ENCODE measurements around the gene HECW1.
A peak's percentile ranks its signal among the peaks of the same experiment; 100 is the strongest.
"Not testable (repeated sequence)": the region's sequence is repeated elsewhere in the genome, so short reads cannot be mapped to it uniquely, and the experiment has no call there.

HECW1 gene

GRCh38 chr7:43211693-43212092 lies 99.2 kb downstream of the HECW1 start:
- DNase-seq = no peak

DNA sequence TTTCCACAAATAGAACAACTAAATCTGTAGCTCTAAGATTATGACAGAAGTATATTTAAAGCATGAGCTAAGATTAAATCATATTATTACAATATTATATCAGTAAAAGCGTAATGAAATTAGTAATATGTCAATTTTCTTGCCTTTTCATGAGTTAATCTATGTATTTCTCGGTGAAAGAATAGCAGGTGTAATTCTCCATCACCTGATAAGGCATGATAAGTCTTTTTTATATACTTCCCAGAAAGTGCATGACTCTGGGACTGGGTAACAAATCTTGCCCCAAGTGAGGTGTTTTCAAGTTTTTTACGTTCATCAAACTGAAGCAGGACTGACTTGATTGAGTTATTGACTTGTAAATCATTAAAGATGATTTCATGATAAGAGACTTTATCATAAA lies 100.5 kb downstream of the HECW1 start:
- no peak for DNase-seq

DNA sequence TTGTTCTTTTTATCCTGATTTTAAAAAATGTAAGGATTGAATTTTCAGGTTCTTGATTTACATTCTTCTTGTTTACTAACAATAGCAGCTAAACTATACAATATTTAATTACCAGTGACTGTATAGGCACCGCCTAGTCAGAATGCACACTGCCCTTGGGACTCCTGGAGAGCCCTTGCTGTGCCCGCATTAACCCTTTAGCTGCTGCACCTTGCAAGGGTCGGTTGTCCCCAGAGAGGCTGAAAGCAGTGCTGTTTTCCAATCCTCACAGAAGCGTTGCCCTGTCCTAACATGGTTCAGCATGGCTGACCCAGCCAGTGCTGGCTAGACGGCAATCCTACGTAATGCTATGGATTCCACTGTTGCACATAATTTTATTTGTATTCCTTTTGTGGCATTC lies 102.6 kb downstream of the HECW1 start:
- no peak for DNase-seq

DNA sequence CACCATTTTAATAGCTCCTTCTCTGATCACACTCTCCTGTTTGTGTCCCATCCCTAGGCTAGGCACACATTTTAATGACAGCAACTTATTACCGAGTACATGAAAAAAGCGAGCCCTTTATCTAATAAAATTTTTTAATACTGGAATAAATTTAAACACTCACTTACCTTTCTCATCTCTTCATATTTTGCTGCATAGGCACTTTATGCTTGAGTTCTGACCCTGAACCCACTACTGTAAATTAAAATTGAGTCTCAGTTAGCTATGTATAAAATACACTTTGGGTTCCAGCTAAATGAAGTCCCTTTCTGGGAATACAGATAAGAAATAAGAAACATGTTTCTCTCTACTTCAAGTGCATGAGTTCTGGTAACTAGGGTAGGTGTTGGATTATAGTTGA lies 104.6 kb downstream of the HECW1 start:
- no peak for DNase-seq

DNA sequence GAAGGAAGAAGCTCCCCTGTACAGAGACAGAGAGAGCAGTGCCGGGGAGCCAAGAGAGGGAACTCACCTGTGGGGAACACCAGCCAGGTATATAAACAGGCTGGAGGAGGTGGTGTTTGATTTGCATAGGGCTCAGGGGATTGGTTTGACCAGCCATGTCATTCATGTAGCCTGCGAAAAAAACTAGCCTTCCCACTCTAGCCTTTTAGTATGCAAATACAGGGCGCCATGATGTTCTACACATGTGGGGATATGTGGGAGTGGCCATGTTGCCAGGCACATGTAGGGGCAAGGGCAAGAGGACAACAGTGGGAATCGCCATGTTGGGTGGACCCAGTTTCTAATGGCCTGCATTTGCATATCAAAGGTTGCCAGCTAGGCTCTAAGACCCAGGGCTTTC lies 106.5 kb downstream of the HECW1 start:
- DNase-seq = not testable (repeated sequence)

DNA sequence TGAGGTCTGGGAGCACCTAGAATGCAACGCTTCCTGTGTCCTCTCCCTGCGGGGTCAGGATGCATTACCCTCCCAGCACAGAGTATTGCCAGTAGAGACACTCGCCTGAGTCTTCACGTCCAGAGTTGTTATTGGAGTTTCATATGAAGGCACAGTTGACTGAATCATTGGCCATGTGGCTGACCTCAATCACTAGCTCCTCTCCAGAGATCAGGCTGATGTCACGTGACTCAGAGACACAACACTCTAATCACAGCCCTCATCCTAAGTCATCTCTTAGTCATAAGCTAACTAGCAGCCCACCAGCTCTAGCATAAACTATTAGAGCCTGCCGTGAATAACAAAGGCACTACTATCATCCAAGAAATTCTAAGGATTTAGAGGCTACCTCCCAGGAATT lies 107.8 kb downstream of the HECW1 start:
- DNase-seq = no peak

- DNase-seq = no peak
Measured at GRCh38 chr7:43220742-43221141, 108.3 kb downstream of the HECW1 start.

DNA sequence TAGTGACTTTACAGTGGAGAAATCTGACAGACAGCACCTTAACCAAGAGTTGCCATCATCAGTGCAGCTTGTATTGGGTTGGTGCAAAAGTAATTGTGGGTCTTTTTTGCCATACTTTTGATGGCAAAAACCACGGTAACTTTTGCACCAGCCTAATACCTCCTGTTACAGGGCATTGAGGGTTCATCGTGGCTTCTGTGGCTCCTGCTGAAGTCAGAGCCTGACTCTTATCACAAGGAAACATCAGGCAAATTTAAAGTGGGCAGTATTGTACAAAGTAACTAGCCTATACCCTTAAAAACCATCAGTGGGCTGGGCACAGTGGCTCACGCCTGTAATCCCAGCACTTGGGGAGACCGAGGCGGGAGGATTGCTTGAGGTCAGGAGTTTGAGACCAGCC lies 117.4 kb downstream of the HECW1 start:
- DNase-seq = no peak

GRCh38 chr7:43232366-43232765 lies 119.9 kb downstream of the HECW1 start:
- no peak for DNase-seq

DNA sequence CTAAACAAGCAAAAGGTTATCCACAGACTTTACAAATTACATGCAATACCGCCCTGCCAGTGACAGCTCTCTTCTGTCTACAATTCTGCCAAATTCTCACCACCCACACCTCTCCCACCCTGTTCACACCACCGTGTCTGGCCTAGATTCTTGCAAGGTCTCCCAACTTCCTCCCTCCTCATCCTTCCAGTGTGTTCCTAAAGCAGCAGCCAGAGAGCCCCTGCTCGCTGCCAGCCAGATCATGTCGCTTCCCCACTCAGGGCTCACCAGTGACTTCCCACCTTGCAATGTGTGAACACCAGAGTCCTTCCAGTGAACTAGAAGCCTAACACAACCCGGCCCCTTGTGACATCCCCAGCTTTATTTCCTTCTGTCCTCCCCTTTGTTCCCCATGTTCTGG lies 121.6 kb downstream of the HECW1 start:
- DNase-seq = no peak

- DNase-seq = no peak
Measured at GRCh38 chr7:43234968-43235367, 122.5 kb downstream of the HECW1 start.

- no peak for DNase-seq
Measured at GRCh38 chr7:43240565-43240964, 128.1 kb downstream of the HECW1 start.

DNA sequence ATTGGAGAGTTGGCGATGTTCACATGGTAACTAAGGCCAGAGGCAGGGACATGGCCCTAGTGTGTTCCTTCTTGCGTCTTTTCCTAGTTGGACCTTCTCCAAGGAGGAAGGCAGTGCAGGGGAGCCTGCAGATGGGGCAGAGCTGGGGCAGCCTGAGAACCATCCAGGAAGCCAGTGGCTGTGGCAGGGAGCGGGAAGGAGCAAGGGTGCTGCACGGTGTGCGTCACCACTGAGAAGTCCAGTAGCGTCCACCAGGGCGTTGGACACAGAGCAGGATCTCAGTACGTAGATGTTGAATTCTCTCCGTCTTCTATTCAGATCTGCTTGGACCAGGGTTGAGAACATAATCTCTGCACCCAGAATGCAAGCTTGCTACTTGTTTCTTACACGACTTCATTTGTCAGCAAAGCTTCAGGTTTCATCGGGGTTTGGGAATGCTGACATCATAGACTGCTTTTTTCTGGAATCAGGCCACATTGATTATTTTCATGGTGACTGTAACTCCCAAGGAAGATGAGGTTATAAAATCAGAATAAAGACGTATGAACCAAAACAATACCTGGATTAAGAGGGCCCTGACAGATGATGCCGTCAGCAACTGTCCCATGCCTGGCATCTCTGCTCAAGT lies 130.3 kb downstream of the HECW1 start:
- no peak for DNase-seq

DNA sequence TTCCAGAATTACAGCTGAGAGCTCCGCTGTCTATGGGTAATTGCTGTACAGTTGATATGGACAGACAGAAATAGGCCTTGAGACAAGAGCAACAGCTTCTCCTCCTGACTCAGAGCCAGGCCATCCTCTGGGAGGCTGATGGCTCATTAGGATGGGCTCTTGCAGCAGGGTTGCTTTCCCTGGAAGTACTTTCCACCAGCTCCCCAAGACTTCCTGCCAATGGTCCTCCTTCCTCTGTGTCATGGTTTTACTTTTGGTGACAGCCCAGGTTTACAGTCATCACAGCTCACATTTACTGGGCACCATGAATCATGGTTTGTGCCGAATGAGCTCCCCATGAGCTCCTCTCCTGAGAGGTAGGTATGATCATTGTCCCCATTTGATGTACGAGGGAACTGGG lies 131.8 kb downstream of the HECW1 start:
- DNase-seq = no peak

DNA sequence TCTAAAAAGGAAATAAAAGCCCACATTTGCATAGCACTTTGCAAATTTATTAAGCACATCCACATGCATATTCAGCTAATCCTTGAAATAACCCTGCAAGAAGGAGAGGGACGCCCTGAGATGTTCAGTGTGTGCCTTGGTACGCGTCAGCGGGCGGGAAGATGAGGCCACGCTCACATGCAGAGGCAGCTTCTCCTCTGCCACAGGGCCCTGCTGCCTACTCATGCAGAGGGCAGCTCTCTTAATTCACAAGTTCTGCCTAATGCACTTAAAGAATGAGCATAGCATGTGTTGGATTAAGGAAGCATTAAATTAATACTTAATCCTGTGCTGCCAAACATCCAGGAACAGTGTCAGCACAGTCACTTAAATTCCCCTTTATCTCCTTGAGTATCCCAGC lies 132.3 kb downstream of the HECW1 start:
- DNase-seq = no peak

DNA sequence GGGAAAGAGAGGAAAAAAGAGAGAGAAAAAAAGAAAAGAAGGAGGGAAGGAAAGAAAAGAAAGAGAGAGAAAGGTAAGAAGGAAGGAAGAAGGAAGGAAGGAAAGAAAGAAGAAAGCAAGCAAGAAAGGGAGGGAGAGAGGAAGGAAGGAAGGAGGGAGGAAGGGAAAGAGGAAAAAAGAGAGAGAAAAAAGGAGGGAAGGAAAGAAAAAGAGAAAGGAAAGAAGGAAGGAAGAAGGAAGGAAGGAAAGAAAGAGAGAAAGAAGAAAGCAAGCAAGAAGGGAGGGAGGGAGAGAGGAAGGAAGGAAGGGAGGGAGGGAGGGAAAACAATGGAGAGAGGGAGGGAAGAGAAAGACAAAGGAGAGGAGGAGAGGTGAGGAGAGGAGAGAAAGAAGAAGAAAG lies 135.3 kb downstream of the HECW1 start:
- DNase-seq = no peak

DNA sequence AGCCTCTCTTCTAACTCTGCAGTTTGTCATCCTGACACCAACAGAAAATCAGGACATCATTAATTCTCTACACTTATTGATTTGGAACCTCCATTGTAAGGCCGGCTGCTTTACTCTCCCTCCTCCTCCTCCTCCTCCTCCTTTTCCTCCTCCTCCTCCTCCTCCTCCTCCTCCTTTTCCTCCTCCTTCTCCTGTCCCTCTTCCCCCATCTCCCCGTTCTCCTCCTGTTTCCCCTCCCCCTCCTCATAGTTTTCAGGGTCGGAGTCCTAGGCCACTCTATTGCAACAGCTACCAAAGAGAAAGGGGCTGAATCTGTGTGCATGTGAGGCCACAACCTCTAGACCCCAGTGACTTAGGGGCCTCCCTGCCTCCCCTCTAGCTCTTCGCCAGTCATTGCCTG lies 136.1 kb downstream of the HECW1 start:
- DNase-seq = no peak

DNA sequence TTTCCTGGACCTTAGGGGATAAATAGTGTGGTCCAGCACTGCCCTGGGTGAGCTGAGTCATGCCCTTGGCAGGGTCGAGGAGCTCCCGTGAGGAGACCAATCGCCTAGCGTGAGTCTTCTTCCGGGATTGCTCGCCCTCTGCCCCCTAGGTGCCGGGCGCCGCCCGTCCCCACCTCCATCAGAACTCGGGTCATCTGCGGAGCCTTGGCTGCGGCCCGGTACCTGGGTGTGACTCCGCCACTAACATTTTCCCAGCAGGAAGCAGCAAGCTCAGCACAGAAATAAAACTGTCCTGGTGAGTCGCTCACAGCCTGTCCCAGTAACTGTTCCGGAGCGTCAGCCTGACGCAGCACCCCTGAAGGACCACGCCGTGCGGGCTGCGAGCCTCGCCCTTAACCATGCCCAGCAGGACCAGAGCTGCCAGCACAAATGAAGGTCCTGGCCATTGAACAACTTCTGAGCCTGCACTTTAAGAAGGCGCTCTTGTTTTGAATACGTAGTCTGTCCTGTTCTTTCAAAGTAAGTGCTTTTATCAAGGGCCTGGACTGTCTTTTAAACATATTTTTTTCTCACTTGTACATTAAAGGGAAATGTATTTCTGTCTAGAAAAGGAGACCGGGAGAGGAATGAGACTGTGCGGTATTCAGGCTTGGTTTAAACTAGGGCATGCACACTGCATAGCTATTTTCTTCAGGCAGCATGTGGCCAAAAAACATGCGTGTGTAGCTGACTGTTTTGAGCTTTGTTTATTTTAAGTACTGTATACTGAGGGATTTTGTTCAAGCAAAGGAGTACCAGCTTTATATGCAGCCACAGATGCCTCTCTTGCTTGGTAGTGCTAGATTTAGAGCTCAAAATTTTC lies 136.7 kb downstream of the HECW1 start:
- peak; percentile 15 for DNase-seq

GRCh38 chr7:43249823-43250145 lies 137.3 kb downstream of the HECW1 start:
- DNase-seq = no peak

DNA sequence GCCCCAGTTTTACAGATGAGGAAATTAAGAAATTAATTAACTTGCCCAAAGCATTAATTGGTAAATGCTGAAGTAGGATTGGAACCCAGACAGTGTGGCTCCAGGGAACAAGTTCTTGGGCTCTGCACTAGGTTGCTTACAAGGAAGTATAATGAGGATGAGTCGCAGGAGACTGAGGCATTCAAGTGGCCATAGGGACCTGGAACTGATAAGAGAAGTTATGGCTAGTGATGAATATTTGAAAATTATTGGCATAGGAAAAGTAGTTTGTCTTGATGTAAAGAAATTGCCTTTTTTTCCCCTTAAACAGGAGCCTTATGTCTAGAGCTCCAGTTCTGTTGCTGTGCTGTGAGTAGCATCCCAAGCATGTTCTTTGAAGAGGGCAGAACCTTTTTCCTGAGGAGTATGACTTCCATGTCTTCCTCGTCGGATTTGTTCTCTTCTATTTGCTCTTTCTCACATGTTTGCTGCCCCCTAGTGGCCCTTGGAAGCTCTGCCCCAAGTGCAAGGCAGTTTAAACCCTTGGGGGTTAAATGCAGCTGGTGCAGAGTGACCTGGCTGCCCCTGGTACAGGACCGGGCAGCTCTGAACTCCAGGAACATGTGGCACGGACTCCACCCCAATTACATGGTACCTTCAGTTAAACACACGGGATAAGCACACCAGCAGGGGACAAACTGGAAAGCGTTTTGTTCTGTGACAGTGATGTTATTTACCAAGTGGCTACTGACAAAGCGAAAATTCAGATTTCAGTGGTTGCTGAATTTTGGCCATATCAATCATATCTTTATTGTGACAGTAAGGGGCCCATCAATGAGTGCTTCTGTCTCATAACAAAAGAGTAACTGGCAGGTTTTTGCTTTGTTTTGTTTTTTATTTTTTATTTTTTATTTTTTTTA lies 148.8 kb downstream of the HECW1 start:
- peak; percentile 39 for DNase-seq

DNA sequence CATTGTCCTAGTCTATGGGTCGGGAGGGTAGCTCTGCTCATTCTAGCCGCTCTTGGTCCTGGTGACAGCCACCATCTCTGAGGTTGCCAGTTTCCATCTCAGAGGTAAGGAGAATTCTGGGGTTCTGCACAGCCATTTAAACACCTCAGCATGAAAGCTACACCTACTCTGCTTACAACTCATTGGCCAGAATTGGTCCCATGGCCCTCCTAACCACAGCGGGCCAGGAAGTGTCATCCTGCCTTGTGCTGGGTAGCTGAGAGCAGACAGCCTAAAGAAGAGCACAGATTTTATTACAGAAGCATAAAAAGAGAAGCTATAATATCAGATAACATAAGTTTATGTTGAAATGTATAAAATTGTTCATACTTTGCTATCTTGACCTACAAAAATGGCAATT lies 152.7 kb downstream of the HECW1 start:
- no peak for DNase-seq

DNA sequence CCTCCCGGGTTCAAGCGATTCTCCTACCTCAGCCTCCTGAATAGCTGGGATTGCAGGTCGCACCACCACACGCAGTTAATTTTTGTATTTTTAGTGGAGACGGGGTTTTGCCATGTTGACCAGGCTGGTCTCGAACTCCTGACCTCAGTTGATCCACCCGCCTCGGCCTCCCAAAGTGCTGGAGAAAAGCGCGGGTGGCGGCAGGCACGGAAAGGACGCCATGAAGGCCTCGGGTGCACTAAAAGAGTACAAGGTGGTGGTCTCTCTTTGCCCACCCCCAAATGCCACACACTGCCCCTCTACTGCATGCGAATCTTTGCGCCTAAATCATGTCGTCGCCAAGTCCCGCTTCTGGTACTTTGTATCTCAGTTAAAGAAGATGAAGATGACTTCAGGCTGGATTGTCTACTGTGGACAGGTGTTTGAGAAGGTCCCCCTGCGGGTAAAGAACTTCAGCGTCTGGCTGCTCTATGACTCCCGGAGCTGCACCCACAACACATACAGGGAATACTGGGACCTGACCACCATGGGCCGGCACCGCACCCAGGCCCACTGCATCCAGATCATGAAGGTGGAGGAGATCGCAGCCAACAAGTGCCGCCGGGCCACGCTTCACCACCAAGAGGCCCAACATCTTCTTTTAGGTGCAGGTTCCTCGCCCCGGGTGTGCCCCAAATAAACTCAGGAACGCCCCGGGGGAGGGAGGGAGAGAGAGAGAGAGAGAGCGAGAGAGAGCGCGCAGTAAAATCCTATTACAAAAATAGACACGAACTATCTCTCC lies 161.7 kb downstream of the HECW1 start:
- no peak for DNase-seq

GRCh38 chr7:43274752-43275151 lies 162.3 kb downstream of the HECW1 start:
- DNase-seq = no peak
